GM18858 (cell line): ENCODE measurements around the gene FOXK1.
"Not testable (repeated sequence)": the region's sequence is repeated elsewhere in the genome, so short reads cannot be mapped to it uniquely, and the experiment has no call there.

Source experiments
- ATAC-seq: cut with Tn5 transposase; IDR thresholded peaks from one replicate; pipeline ENCODE4 v1.9.1; 2021; ENCODE audit not compliant: unreplicated experiment

Gene FOXK1

GRCh38 chr7:4665661-4666060 is 16.4 kb upstream of the FOXK1 start:
- no peak for ATAC-seq

- ATAC-seq, result no peak
Measured at GRCh38 chr7:4667776-4668509, 14.2 kb upstream of the FOXK1 start.

GRCh38 chr7:4668510-4668847 is 13.6 kb upstream of the FOXK1 start:
- ATAC-seq, result no peak

- ATAC-seq, result no peak
Measured at GRCh38 chr7:4670791-4671190, 11.3 kb upstream of the FOXK1 start.

GRCh38 chr7:4675771-4676367 is 6.2 kb upstream of the FOXK1 start:
- ATAC-seq, result no peak

GRCh38 chr7:4677518-4677917 is 4.6 kb upstream of the FOXK1 start:
- not testable (repeated sequence) for ATAC-seq

GRCh38 chr7:4681218-4681851 is 760 bp upstream of the FOXK1 start:
- no peak for ATAC-seq

- no peak for ATAC-seq
Measured at GRCh38 chr7:4682621-4683042, 537 bp downstream of the FOXK1 start.

GRCh38 chr7:4683043-4683883 is 1.2 kb downstream of the FOXK1 start:
- ATAC-seq, result no peak

- no peak for ATAC-seq
Measured at GRCh38 chr7:4683884-4684565, 1.9 kb downstream of the FOXK1 start.

GRCh38 chr7:4684846-4685245 is 2.8 kb downstream of the FOXK1 start:
- no peak for ATAC-seq

- not testable (repeated sequence) for ATAC-seq
Measured at GRCh38 chr7:4685676-4686075, 3.6 kb downstream of the FOXK1 start.

GRCh38 chr7:4687956-4688355 is 5.9 kb downstream of the FOXK1 start:
- no peak for ATAC-seq

GRCh38 chr7:4689151-4689550 is 7.1 kb downstream of the FOXK1 start:
- ATAC-seq, result no peak

GRCh38 chr7:4689668-4690067 is 7.6 kb downstream of the FOXK1 start:
- peak; percentile 64 for ATAC-seq

- ATAC-seq, result no peak
Measured at GRCh38 chr7:4690953-4691856, 9.1 kb downstream of the FOXK1 start.

GRCh38 chr7:4692055-4692454 is 10.0 kb downstream of the FOXK1 start:
- no peak for ATAC-seq

- ATAC-seq, result not testable (repeated sequence)
Measured at GRCh38 chr7:4692622-4693021, 10.5 kb downstream of the FOXK1 start.

- ATAC-seq, result no peak
Measured at GRCh38 chr7:4693152-4693551, 11.1 kb downstream of the FOXK1 start.

GRCh38 chr7:4693749-4694148 is 11.7 kb downstream of the FOXK1 start:
- ATAC-seq, result no peak
